GM21390 (cell line): ENCODE data around the gene PRR15.

ENCODE experiments used
- ATAC-seq: cut with Tn5 transposase; IDR thresholded peaks from one replicate; pipeline ENCODE4 v1.9.1; 2021; ENCODE audit not compliant: unreplicated experiment

PRR15 gene

DNA sequence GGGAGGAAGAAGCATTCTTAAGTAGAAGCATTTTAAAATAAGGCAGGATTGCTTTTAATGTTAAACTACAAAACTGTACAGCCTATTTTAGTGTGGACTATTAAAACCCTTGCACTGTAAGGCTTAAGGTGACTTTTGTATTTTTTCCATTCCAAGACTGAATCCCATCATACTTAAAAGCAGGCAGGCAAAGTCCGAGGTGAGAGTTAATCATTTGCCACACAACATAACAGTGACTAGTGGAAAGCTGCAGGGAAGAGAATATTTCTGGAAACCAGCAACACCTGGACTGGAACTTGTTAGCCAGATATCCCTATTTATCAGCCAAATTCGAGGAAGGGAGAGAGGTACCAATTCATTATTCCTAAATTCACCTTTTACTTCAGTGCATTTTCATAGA, 3.5 kb downstream of the PRR15 start:
- no peak for ATAC-seq

DNA sequence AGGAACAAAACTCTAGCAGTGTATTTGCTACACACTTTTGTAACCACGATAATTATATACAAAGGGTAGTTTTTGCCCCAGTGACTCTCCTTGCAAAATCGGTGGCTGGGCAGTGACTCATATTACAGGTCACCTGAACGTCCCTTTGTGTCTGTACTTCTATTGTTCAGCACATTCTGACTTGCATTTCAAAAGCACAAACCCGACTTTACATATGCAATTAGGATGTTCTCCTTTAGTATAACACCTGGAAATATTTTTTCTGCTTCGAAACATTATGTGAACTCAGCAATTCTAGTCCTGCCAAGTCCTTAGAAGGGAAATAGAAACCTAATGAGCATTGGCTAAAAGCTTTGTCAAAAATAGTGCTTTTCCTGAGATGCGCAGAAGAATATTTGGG, 6.0 kb downstream of the PRR15 start:
- ATAC-seq: no peak

DNA sequence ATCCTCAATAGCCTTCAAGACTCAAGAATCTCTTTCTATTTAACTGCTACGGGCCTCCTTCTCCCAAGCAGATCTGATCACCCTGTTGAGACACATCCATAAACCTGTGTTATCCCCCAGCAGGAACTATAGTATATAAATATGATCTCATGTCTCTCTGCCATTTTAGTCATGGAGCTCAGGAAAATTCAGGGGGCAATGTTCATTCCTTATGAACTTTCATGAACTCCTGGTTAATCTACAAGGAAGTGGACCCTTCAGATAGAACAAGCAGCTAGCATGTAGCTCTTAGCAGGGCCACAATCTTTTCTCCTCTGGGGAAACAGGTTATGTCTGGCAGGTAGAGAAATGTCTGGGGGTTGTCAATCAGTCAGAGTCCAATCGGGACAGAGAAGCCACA, 8.9 kb downstream of the PRR15 start:
- ATAC-seq: no peak

DNA sequence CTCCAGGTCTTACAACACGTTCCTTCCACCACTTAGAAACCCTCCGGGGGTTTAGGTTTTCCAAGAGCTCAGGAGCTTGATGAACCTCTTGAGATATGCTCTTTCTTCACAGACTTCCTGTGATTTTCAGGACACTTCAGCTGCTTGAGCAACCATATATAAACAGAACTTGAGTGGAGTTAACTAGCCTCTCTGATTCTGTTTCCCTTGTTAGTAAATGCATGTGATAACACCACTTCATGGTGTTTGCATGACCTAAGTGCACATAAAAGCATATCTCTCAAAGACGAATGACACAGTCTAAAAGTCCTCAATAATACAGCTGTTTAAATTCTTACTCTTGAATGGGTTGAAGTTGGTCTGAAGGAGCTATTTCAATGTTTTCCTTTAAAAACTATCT, 9.9 kb downstream of the PRR15 start:
- no peak for ATAC-seq

DNA sequence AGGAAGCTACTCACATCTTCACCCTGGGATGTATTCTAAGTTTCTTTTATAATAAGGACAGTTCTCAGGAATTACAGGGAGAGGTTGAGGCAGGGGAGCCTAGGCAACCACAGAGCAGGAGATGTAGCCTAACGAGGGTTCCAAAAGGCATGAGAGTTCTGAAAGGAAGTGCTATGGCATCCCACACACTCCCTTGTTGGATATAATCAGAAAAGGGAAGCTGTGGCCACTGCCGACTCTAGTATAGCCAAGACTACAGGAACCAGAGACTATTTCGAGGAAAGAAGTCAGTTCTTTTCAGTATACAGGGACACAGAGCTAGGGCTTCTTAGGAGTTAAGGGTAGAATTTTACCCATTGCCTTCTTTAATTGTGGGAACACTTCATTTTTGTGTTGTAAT, 11.0 kb downstream of the PRR15 start:
- ATAC-seq: no peak

DNA sequence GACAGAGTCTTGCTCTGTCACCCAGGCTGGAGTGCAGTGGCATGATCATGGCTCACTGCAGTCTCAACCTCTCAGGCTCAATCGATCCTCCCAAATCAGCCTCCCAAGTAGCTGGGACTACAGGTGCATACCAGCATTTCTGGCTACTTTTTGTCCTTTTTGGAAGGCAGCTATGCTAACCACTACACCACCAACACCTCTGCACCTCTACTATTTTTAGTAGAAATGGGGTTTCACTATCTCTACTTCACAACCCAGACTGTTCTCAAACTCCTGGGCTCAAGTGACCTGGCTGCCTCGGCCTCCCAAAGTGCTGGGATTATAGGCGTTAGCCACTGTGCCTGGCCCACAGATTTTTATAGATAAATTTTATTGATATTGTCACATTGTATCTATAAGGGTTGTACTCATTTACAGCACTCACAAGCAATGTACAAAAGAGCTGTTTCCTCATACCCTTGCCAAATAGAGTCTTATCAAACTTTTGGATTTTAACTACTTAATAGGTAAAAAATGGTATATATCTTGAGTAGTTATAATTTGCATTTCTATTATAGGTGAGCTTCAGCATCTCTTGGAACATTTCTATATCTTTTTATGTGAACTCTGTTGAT, 23.7 kb downstream of the PRR15 start:
- ATAC-seq: no peak

DNA sequence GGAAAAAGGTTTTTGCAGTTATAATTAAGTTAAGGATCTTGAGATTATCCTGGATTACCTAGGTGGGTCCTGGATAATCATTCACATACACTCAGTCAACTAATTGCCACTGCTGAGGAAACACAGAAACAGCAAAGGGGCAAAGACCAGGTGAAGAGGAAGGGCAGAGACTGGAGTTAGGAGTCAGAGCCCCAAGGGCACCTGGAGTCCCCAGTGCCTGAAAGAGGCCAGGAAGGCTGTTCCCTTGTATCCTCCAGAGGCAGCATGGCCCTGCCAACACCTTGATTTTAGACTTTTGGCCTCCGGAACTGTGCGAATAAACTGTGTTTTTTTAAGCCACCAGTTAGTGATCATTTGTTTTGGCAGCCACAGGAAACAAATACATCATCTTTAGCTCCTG, 24.6 kb downstream of the PRR15 start:
- ATAC-seq: no peak

DNA sequence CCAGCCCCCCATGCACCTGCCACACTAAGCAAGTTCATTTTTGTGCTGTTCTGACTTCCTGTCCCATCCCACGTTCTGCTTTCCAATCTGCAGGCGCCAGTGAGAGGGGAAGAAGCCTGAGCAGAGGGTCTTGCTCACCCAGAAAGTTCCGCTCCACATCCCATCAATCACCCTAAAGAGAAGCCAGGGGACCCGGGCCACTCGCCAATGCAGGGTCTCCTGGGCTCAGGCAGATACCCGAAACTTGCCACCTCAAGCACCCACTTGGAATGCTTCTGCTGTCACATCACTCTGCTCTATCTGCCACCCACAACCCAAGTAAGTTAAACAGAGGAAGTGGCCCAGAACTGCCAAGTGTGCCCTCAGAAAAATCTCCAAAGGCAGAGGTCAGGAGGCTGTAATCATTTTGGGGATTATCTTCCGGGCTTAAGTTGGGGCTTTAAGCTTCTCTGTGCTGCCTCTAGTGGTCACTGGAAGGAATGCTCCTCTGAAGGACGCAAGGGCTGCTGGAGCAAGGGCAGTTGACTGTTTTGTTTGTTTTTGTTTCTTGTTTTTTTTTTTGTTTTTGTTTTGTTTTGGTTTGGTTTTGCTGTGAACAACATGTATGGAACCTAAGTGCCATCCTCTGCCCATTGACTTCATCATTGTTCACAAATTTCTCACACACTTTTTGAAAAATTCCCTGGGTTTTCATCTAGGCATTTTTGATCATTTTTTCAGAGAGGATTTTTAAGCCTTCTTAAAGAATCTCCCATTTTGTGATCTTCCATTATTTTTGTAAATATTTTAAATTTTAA, 25.5 kb downstream of the PRR15 start:
- peak; percentile 72 for ATAC-seq

DNA sequence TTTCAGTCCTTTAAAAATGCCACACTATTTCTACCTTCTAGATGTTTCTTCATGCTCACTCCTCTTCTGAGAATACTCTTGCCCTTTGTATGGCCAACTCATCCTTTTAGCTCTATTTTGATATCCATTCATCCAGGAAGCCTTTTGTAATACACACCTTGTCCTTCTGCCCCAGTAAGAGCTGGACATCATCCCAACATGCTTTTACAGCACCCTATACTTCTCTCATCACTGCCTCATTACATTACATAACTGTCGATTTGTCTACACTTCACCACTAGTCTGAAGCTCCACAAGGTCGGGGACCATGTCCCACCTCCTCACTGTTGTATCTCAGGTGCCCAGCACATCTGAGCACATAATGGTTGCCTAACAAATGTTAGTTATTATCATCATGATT, 29.2 kb downstream of the PRR15 start:
- ATAC-seq: no peak

DNA sequence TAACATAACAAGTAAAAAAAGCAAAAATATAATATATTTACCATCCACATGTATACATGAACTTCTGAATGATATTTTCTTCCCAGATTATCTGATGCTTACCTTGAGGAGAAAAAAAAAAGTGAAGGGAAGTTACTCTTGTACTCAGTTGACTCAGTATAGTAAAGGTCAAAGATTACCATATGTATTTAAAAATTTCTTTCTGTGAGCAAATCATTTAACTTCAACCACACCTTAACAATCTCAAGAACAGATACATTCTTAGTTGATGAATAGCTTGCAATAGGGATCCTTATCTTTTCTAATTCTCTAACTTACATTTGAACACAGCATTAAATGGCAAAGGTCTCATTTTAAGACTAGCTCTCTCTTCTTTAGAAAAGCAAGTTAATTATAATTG, 29.8 kb downstream of the PRR15 start:
- no peak for ATAC-seq

DNA sequence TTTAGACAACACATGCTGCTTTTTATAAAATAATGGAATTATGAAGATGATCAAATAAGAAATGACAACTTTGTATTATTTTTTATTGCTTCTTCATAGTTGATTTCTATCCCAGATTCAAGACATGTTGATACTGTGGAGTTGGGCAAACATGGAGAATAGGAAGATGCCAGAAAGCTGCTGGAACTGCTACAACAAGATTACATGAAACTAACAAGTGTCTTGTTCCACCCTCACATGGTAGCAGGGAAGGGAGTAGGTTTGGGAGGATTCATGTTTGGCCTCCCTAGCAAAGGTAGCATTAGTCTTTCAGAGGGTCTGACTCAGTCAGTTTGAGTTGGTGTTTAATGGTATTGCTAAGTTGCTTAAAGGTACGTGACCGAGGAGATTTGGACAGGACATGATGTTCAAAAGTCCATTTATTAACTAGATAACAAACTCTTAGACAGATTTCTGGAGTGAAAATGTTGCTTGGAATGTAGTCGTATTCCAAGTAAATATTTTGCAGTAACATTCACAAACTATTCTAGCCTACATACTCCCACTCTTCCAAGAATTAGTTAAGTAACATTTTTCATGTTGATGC, 33.1 kb downstream of the PRR15 start:
- no peak for ATAC-seq

DNA sequence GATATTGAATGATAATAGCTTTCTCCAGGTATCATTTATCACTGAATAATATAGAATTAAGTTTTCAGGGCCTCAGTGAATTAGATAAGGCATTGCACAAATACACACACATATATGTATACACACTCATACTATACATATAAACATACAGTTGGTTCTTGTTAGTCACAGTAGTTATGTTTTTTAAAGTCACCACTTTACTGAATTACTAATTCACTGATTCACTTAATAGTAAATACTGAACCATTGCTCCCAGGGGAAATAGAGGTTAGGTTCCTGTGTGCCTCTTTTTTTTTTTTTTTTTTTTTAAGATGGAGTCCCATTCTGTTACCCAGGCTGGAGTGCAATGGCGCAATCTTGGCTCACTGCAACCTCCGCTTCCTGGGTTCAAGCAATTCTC, 33.6 kb downstream of the PRR15 start:
- ATAC-seq: no peak

DNA sequence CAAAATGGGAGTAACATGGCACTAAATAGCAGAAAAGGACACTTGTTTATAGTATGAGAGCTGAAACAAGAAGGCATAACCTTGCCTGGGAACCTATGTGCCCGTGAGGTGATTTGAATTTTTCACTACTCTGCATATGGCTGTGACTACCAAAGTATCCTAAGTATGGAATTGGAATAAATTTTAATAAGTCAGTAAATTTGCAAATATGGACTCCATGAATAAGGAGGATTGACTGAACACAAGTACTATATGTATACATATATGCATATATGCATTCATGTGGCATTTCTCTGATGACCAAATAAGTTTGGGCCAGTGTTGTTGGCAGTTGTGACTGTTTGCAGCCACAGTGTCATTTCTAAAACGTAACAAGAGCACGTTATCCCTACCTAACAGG, 34.5 kb downstream of the PRR15 start:
- ATAC-seq: no peak

DNA sequence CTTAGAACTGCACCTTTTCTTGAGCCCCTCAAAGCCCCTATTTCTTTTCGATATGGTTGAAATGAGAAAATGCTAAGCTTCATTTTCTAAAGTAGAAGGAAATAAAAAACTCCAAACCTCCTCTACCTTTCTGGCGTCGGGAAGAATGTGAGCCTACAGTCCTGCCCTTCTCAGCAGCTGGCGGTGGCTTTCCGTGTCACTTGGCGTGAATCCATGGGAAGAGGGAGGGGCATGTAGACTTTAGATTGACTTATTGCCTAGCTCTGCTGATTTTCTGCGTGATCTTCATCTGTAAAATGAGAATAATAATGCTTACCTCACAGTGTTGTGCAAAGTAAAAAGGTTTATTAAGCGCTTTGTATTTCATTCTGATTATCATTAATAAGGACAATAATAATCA, 35.0 kb downstream of the PRR15 start:
- no peak for ATAC-seq

DNA sequence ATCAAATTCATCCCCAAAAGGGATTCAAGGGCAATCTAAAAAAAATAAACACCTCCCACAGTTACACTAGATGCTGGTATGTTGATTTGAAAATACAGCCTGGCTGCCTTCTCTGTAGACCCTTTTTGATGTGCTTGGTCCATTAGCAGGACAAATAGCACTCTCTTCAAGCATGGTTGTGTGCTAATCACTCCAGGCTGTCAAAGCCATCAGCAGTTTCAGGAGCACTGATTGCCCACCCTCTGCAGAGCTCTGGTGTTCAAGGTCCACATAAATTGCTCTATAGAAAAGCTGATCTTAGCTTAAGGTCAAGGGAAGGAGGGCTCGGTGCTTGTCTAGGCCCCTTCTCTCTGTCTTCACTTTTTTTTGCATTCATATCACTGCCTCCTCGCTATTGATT, 35.4 kb downstream of the PRR15 start:
- ATAC-seq: no peak

DNA sequence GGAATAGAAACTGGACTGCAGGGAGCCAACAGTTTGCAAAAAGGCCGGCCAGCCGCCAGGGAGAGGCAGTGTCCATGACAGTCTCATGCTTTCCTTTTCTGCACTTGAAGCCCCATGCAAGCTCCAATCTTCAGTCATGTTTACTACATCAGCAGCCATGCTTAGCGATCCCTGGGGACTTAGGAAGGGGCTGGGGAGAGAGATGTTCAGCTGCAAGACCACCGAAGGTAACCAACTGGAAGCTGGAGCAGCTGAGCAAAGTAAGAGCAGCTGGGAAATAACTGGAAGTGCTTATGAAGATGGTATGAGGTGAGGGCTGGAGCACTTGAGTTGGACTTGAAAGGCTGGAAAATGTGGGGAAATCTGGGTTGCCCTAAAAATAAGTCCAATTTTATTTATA, 37.0 kb downstream of the PRR15 start:
- ATAC-seq: no peak

DNA sequence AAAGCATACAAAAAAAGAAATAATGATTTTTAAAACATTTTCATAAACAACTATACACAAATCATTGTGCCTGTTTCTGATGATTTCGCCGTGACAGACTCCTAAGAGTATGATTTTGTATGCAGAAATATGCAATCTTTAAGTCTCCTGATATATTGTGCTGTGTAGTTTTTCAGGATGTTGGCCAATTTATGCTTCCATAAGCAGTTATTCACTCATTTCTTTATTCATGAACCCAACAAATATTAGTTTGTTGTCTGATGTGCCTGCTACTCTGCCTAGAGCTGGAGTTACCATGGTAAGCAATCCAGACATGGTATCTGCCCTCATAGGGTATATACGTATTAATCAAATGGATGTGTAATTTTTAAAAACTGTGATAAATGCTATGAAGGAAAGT, 40.4 kb downstream of the PRR15 start:
- ATAC-seq: no peak

DNA sequence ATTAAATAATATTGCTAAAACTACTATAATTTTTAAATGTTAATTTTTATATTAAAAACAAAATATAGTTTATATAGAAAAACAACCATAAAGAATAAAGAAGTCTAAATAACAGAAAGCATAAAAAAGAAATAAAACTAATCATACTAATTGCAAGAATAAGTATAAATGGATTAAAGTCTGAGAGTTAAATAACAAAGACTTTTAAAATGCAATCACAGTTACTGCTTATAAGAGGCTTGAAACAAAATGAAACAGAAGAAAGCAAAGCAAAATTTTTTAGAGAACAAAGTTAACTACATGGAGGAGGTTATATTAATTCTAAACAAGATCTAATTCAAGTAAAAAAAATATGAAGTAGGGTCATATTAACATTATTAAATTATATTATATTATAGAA, 41.1 kb downstream of the PRR15 start:
- ATAC-seq: no peak

DNA sequence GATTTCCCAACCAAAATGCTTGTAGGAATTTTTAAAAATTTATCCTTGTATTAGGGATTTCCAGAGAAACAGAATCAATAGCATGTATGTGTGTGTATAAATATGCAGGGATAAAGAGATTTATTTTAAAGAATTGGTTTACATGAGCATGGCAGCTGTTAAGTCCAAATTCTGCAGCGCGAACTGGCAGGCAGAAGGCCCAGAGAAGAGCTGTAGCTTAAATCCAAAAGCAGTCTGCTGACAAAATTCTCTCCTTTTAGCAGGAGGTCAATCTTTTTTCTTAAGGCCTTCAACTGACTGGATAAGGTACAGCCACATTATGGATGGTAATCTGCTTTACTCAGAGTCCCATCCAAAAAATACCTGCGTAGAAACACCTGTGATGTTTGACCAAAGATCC, 42.0 kb downstream of the PRR15 start:
- no peak for ATAC-seq

DNA sequence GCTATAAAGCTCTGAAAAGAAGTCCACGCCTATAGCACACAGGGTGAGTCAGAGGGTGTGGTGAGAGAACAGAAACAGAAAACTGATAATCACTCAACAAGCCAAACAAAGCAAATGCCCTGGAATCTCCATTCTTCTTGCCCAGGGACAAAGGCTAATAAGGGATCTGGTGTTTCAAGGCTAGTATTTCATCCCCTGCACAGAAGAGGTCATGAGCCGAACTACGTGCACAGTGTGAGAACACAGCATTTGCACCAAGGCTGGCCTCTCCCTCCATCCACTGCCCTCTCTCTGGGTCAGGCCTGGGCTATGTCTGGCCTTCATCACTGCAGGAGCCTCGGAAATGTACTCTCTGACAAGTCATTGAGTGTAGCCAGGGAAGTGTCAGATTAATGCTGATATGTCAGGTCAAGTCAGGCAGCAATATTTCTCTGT, 42.7 kb downstream of the PRR15 start:
- ATAC-seq: no peak

DNA sequence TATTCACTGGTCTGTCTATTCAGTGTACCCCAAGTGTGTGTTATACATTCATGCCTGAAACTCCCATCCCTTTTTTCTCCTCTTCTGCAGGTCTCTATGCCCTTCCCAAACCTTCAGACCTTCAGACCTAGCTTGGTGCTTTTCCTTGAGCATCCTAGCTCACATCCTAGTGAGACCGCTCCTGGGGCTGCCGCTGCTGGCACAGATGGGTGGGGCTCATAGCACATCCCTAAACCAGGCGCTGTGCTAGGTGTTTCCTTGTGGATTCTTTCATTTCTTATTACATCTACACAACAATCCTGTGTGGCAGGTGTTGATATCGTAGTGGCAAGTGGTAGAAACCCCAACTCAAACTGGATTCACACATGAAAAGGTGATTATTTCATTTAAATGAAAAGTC, 43.2 kb downstream of the PRR15 start:
- no peak for ATAC-seq

DNA sequence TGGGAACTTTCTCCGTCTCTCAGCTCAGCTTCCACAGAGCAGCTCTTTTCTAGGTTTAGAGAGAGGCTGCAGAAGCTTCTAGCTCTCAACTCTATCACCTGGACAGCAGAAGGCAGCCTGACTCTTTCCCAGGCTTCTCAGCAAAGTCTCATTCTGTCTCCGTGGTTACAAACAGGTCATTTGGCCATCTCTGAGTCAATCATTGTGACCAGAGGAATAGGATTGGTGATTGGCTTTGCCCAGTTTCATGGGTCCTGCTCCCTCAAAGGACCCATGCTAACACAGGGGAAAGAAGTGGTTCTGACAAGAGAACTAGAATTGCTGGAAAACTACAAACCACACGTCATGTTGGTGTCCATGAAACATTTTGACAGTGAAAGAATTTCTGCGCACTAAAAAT, 43.6 kb downstream of the PRR15 start:
- no peak for ATAC-seq

DNA sequence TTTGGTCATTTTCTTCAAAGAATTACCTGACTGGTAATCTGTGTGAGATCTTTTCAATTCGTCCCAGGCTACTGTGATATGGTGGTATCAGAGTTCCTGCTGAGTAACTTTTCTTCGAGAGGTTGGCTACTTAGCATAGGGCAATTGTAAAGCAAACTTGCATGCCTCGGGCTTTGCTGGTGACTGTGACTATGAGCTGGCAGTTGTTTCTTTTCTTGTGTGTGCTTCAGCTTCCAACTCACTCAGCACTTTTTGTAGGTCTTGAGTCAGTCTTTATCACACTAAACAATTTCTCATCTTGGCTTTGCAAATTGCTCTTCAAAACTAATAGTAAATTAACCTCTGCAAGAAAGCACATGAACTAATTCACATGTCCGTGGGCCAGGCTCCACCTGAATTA, 44.3 kb downstream of the PRR15 start:
- no peak for ATAC-seq
